NAMALWA (cell line): ENCODE data around the gene SMARCA2.
A peak's percentile ranks its signal among the peaks of the same experiment; 100 is the strongest.

Source experiments
- DNase-seq: peaks from one replicate; pipeline ENCODE4 v3.0.0-alpha.2; 2015; ENCODE audit warnings: low spot score

SMARCA2 gene

DNA sequence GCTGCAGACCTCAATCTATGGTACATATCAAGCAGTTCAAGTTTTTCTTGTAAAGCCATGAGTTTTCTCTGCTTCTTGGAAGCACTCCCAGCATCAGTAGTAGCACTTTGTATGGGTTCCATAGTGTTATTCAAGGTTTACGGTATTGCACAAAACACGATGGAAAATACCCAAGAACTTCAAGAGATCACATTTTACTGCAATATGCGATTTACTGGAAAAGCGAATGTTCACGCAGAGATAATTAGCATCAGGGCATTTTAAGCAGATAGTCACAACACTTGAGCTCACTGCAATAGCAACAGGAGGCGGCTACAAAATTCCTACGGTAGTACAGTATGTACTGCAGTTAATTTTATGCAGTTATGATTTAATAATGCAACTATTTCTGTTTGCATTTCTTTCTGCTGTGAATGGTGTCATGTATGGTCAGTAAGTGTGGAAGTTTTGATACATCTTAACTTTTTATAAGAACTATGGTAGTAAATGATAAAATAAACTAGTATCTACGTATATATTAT, 200.8 kb downstream of the SMARCA2 start:
- DNase-seq, result no peak

DNA sequence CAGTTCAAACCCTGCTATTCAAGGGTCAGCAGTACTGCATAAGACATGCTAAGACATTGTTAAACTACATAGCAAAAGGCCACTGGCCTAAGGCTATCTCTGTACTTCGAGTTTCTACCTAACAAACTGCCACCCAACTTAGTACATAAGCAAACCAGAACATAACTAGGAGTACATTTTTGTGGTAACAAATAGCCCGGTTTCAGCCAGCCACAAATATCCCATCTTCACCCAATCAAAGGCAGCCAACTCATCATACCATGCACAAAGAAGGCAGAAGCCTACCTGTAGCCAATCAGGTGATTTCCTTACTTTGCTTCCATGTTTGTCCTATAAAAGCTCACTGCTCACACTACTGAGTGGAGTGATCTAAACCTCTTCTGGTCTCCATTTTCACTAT, 201.4 kb downstream of the SMARCA2 start:
- DNase-seq, result no peak

DNA sequence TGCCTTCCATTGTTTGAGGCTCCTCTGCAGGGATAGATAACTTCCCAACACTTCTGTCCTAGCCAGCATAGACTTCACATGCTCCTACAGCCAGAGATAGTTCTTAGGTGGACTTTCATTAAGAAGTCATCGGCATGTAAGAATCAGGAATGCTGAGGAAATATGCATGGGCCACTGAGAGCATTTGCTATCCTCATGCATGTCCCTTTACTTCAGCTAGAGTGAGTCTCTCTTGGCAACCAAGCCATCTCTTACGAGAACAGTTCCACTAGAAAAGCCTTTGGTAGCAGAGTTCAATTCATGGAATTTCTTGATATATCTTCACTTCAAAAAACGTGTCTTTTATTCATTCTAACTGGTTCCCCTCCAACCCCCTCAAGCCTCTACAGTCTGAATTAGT, 202.4 kb downstream of the SMARCA2 start:
- no peak for DNase-seq

DNA sequence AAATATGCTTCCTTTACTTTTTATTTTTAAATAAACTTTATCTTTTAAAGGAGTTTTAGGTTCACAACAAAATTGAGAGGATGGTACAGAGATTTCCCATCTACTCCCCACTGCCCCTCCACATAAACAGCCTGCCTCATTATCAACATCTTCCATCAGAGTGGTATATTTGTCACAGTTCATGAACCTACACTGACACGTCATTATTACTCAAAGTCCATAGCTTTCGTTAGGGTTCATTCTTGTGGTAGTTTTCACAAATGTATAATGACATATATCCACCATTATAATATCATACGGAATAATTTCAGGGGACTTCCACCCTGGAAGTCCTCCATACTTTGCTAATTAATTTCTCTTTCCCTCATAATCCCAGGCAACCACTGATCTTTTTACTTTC, 204.9 kb downstream of the SMARCA2 start:
- DNase-seq, result no peak

DNA sequence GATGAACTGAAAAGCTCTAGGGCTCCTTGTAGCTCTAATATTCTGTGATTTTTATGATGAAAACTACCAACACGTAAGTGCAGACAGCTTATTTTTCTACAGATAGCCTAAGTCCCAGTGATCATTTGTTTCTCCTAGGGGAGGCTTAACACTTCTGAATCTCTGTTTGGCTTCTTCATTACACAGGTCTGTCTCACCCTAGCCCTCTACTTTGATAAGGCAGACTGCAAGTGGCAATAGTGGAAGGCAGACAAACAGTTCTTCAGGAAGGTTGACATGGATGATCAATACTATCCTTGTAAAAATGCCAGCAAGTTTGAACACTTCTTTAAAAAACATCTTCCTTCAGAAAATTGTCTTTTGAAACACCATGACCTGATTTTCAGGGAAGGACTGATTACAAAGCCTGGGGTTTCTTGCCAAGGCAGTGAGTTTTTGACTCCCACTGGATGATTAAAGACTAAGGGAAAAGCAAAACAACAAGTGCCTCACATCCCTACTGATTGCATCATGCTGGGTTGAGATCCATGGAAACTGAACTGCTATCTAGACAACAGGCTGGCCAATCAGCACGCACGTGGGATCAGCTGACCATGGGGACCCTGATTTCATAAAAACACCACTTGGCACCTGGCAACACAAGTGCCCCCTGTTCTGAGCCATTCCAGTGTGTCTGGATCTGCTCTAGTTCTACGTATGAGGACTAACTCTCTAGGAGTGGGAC, 212.2 kb downstream of the SMARCA2 start:
- no peak for DNase-seq

DNA sequence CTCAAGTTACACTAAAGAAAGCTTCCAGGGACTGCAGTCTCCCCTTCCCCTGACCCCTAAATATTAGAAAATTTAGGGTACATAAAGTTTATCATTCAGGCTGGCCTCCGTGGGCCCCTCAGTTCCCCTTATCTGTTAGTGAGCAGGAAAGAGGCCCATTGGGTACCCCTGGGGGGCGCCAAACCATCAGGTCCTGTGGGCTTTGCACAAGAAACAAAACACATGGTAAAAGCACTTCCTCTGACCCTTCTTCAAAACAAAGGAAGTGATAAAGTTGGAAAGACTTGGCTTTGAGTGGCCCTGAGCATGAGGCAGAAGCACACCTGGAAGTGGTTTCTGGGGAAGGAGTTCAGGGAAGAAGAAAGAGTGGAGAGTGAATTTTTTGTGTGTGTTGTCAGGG, 213.0 kb downstream of the SMARCA2 start:
- peak; percentile 78 for DNase-seq

DNA sequence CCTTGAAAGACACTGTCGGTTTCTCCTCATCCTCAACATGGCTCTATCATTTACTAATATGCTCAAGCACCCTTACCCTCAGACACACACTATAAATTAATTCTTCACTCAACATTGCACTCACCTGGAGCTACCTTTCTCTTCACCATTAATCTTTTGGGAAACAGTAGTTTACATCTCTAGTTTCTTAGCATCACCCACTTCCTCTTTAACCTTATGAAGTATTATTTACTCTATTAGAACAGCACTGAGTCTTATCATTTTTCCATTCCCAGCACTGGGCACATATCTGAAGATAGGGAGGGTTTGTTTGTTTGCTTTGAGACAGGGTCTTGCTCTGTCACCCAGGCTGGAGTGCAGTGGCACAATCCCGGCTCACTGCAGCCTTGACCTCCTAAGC, 213.5 kb downstream of the SMARCA2 start:
- DNase-seq, result peak; percentile 24

DNA sequence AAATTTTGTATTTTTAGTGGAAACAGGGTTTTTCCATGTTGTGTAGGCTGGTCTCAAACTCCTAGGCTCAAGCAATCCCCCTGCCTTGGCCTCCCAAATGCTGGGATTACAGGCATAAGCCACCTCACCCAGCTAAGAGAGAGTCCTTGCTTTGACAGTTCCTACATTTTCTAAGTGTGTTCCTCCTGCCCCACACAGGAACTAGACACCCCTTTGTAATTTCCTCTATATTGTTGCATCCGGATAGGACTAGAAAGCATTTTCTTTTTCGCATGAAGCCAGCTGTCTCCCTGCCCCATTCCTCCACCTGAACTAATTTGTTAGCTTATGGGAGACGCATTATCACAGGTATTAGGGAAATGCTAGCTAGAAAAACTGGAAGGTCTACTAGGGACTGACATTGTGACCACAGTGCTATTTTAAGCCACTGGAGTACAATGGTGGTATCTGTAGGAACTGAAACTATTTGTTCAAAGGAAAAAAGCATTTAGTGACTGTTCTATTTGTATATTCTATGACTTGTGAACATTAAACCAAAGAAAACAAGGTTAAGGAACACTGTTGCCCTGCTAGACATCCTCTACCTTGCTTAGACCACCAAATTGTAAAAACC, 214.1 kb downstream of the SMARCA2 start:
- peak; percentile 42 for DNase-seq

DNA sequence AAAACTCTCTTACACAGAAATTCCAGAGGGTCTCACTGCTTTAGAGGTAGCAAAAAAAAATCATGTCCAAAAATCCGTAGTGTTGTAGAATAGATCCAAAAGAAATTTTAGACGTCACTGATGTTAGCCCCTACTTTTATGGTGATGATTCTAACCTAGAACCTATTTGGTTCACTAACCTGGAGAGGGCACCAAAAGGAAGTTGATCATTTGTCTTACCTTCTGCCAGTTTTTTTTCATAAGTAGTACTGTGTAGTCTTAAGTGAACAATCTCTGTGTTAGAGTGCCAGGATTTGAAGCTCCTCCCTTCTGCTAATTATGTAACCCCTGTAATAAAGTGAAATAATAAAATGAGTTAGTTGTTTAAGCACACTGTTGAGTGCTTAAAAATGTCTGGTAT, 215.2 kb downstream of the SMARCA2 start:
- peak; percentile 60 for DNase-seq

DNA sequence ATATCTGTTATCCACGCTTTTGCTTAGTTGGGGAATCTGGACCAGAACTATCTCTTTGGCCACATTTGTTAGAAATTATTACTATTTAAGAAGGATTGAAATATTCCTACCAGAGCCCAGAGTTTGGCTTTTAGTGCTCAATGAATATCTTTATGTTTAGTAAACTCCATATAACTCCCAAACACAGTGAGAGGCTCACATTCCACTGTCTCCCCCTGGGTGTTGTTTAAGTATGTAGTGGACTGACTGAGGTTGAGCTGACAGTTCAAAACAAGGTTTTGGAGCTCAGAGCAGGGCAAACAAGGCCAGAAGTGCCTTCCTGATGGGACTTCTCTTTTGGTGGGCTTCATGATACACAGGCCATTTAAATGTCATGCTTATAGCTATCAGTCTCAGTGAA, 216.0 kb downstream of the SMARCA2 start:
- DNase-seq, result no peak

DNA sequence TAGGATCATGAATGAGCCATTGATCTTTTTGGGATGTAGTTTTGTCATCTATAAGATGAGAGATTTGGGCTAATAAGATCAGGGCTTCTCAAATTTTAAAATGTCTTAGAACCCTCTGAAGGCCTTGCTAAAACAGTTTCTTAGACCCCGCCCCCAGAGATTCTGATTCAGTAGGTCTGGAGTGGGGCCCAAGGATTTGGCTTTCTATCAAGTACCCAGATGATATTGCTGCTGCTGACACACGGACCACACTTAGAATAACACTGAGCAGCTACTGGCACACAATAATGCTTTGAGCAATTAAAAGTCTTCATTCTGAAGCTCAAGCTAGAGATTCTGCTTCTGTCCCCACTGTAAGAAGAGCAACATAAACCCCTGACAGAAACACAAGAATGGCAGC, 216.7 kb downstream of the SMARCA2 start:
- no peak for DNase-seq

DNA sequence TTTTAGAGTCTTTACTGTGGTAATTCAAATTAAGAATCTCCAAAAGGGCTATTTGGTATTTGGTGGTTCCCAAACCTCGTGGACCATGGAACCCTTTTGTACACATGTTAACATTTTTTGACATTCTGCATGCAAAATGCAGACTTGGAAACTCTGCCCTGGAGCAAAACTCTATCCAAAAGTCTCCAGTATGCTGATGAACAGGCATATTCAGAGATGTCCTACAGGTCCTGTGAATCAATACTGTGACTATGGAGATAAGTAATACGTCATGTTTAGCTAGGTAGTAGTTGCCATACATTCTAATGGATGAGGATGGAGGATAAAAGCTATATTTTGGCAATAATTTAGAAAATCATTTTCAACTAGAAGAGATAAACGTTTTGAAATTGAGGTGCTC, 218.1 kb downstream of the SMARCA2 start:
- DNase-seq, result no peak

DNA sequence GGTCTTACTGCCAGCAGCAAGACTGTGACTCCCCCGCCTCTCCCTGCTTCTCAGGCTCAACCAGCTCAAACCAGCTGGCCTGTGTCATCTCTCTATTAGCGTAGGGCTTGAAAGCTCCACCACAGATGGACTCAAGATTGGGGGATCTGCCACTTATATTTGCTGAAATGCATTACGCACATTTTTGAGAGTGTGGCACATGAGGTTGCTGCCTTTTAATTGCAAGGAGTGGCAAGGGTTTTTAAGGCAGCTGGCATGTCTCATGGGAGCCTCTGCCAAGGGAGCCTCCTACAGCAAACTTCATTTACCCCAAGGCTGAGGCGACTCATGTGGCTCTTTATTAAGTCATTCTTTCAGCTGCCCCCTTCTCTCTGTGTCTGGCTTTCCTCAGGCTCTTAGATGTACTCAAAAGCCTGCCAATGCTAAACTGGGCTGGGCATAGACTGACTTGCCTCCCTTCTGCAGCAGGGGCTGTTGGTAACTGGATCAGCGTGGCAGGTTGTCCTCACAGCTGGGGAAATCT, 219.3 kb downstream of the SMARCA2 start:
- DNase-seq, result no peak

DNA sequence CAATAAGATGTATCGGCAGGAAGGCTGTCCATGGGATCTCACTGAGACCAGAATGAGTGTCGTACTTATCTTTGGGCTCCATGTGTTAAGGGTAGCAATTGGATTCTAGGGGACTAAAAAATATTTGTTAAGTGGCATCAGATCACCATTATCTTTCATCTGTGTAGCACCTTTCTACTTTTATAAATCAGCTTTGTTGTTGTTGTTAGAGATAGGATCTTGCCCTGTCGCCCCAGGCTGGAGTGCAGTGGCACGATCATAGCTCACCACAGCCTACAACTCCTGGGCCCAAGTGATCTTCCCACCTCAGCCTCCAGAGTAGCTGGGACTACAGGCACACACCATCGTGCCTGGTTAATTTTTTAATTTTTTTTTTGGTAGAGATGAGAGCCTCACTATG, 220.5 kb downstream of the SMARCA2 start:
- no peak for DNase-seq

DNA sequence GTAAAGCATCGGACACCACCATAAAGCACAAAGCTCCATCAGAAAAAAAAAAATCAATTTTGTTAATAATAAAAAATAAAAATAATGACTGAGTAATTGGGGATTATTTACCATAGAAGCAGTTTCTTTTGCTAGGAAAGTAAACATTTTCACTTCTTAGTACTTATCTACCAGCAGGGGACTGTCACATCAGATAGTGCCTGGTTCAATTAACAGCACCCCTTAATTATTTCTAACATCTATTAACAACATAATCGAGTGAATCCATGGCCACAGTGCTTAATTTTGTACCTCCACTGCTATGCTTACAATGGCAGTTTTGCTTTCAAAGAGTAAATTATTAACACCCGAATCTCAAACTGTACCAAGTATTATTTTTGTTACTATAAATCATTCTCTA, 221.7 kb downstream of the SMARCA2 start:
- no peak for DNase-seq

DNA sequence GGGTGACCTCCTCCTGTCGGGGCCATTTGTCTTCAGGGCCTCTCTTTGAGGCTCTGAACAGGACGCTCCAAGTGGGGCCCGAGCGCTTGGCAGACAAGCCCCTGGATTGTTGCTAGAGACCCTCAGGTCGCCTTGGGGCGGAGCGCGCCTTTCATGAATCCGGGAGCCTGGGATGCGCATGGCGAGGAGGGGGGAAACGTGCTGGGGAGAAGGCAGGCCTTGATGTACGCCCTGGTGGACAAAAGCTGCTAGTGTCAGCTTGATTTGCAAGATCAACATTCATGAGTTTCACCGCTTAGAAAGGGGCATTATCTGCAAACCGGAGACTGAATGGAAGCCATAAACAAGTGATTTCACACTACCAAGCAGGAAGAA, 226.3 kb downstream of the SMARCA2 start:
- DNase-seq, result no peak

DNA sequence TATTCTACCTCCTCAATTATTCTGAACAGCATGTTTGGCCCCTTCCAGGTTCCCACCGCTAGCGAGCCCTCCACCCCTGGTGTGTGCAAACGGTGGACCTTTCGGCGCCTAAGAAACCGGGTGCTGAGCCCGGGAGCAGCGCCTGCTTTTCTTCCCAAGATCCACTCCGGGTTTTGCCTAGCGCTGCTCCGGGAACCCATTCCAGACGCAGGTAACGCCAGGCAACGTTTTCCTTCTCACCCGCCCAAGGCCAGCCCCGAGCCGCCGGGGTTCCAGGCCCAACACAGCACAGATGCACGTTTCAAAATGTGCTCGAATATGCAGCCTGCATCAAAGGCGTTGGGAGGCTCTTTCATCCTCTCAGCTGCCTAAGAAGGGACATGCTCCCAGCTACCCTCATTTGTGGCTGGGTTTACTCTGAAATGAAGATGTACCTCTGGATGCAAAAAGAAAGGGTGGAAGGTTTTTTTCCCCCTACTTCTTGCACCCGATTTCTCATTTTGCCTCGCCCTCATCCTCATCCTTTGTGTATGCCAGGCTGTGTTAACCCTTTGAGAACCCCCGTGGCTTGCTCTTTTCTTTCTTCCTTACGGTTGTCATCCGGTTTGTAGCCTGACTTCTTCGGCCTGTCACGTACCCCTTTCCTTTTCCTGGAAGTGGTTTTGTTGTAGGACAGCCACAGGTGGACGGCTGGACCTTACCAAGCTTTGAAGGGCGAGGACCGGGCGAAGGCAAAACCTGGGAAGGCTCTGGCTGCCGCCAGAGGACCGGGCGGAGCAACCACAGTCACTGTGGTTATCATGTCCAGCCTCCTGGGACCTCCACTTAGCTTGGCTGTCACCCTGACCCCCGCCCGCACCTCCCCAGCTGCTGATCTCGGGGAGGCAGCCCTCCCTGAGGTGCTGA, 226.9 kb downstream of the SMARCA2 start:
- peak; percentile 89 for DNase-seq

DNA sequence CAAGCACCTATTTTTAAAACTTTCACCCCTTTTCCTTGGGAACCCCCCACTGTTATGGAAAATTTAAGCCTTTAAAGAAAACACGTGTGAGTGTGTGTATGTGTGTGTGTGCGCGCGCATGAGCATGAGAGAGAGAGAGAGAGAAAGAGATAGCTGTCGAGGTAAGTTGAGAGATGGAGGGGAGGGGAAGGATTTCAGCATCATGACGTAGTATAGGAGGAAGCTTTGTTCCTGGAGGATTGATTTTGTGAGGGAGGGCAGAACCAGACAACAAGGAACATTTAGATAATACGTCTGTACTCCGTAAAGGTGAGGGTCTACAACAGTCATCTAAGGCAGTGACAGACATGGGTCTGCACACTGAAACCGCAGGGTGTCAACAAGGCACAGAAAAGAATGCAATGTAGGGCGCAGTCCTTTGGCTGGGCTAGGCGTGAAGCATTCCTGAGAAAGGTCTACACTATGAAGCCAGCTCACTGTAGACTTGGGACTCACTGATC, 227.7 kb downstream of the SMARCA2 start:
- DNase-seq, result peak; percentile 30
